Activated effector memory CD4-positive, alpha-beta T cell treated with anti-CD3 and anti-CD28 coated beads, Interleukin-2, amount 50 U/mL, for 16 hours (primary cell): ENCODE results near the gene STAB2.
"Not testable (repeated sequence)": the region's sequence is repeated elsewhere in the genome, so short reads cannot be mapped to it uniquely, and the experiment has no call there.

Experiments used
- DNase-seq: peaks from one replicate; pipeline ENCODE4 v3.0.0-alpha.2; 2020

STAB2 gene

GRCh38 chr12:103786201-103786600, 199.1 kb downstream of the STAB2 start:
- DNase-seq, result no peak

- no peak for DNase-seq
These were observed 204.4 kb downstream of the STAB2 start for GRCh38 chr12:103791350-103791920.

GRCh38 chr12:103793046-103793445, 206.0 kb downstream of the STAB2 start:
- DNase-seq, result no peak

- no peak for DNase-seq
These were observed 206.5 kb downstream of the STAB2 start for GRCh38 chr12:103793512-103794045.

GRCh38 chr12:103794309-103795213, 207.5 kb downstream of the STAB2 start:
- DNase-seq, result no peak

- no peak for DNase-seq
These were observed 211.5 kb downstream of the STAB2 start for GRCh38 chr12:103798586-103798985.

- DNase-seq, result no peak
These were observed 212.4 kb downstream of the STAB2 start for GRCh38 chr12:103799504-103799856.

GRCh38 chr12:103799857-103800771, 213.0 kb downstream of the STAB2 start:
- no peak for DNase-seq

- DNase-seq, result no peak
These were observed 214.9 kb downstream of the STAB2 start for GRCh38 chr12:103801709-103802585.

GRCh38 chr12:103802586-103802886, 215.5 kb downstream of the STAB2 start:
- DNase-seq, result no peak

- no peak for DNase-seq
These were observed 216.8 kb downstream of the STAB2 start for GRCh38 chr12:103803847-103804246.

GRCh38 chr12:103805655-103806360, 218.7 kb downstream of the STAB2 start:
- no peak for DNase-seq

GRCh38 chr12:103806803-103807202, 219.7 kb downstream of the STAB2 start:
- no peak for DNase-seq

- DNase-seq, result no peak
These were observed 220.6 kb downstream of the STAB2 start for GRCh38 chr12:103807561-103808238.

GRCh38 chr12:103808239-103808880, 221.3 kb downstream of the STAB2 start:
- no peak for DNase-seq

GRCh38 chr12:103809154-103809553, 222.1 kb downstream of the STAB2 start:
- DNase-seq, result no peak

GRCh38 chr12:103809639-103810038, 222.6 kb downstream of the STAB2 start:
- not testable (repeated sequence) for DNase-seq

- DNase-seq, result no peak
These were observed 223.0 kb downstream of the STAB2 start for GRCh38 chr12:103810111-103810510.

GRCh38 chr12:103811791-103812190, 224.7 kb downstream of the STAB2 start:
- DNase-seq, result no peak

- no peak for DNase-seq
These were observed 225.7 kb downstream of the STAB2 start for GRCh38 chr12:103812789-103813188.
